ENCODE measurements around the gene TRIP4. TPM values are rescaled to one million over a fixed set of nuclear protein-coding genes. Genes with fewer than 3 reads are reported as not detected.

TRIP4 gene
- total and polyA plus RNA-seq, 2 of the 8 experiments (the other 6 are each of a cell fraction or from before 2014, with no cell fraction given), result 6.2 to 18.9 TPM

- TF ChIP-seq MAX (IDR thresholded peaks at IDR 0.05), result no peak
- no peak for TF ChIP-seq SP2 (IDR thresholded peaks at IDR 0.05; ENCODE audit: low read length)
- no peak for TF ChIP-seq CREB1 (IDR thresholded peaks at IDR 0.05)
- TF ChIP-seq ATF2 (IDR thresholded peaks at IDR 0.05; ENCODE audit: low read length), result no peak
Observed at GRCh38 chr15:64349375-64349774, 38.3 kb upstream of the TRIP4 start (continued).
